HEK293T (cell line): Measurements from ENCODE around the gene CCK.

ENCODE experiments used
- ARNT ChIP-seq: fragments of 450-650 bp; IDR thresholded peaks from 2 replicates; pipeline ENCODE4 v1.6.1; 2017; ENCODE audit warnings: mild to moderate bottlenecking
- BHLHE40 ChIP-seq: fragments of 450-650 bp; IDR thresholded peaks from 2 replicates; pipeline ENCODE4 v1.6.1; 2016; ENCODE audit warnings: mild to moderate bottlenecking, moderate library complexity, borderline replicate concordance
- ELF4 ChIP-seq: fragments of 450-650 bp; IDR thresholded peaks from 2 replicates; pipeline ENCODE4 v1.6.1; 2017; ENCODE audit warnings: antibody characterized with exemption
- FOXA1 ChIP-seq: fragments of 450-650 bp; IDR thresholded peaks from 2 replicates; pipeline ENCODE4 v1.6.1; 2016; ENCODE audit warnings: mild to moderate bottlenecking
- FOXK2 ChIP-seq: fragments of 450-650 bp; IDR thresholded peaks from 2 replicates; pipeline ENCODE4 v1.6.1; 2016; ENCODE audit warnings: mild to moderate bottlenecking
- FOXM1 ChIP-seq: fragments of 450-650 bp; IDR thresholded peaks from 2 replicates; pipeline ENCODE4 v1.6.1; 2017; ENCODE audit warnings: mild to moderate bottlenecking, borderline replicate concordance
- HDGF ChIP-seq: fragments of 450-650 bp; IDR thresholded peaks from 2 replicates; pipeline ENCODE4 v1.6.1; 2017; ENCODE audit warnings: antibody characterized with exemption, borderline replicate concordance
- L3MBTL2 ChIP-seq: fragments of 450-650 bp; conservative IDR thresholded peaks from 2 replicates; pipeline ENCODE4 v1.6.1; 2016; ENCODE audit warnings: mild to moderate bottlenecking
- NFRKB ChIP-seq: fragments of 450-650 bp; IDR thresholded peaks from 2 replicates; pipeline ENCODE4 v1.6.1; 2016; ENCODE audit warnings: mild to moderate bottlenecking, moderate library complexity
- SUZ12 ChIP-seq: fragments of 450-650 bp; IDR thresholded peaks from 2 replicates; pipeline ENCODE4 v1.6.1; 2016; ENCODE audit warnings: mild to moderate bottlenecking
- TARDBP ChIP-seq: fragments of 450-650 bp; IDR thresholded peaks from 2 replicates; pipeline ENCODE4 v1.6.1; 2016
- ZNF384 ChIP-seq: fragments of 450-650 bp; IDR thresholded peaks from 2 replicates; pipeline ENCODE4 v1.6.1; 2016

GRCh38 chr3:42266085-42266484 lies at the start of gene CCK:
- TF ChIP-seq ELF4 (no peak), HDGF (no peak), FOXA1 (no peak), ZNF384 (no peak), FOXM1 (no peak), BHLHE40 (no peak), ARNT (no peak), TARDBP (no peak), SUZ12 (no peak), FOXK2 (no peak), NFRKB (no peak), L3MBTL2 (no peak)
